Measurements from ENCODE around the gene ANO10.

- TF ChIP-seq CTCF (IDR thresholded peaks at IDR 0.05), result no peak
- no peak for TF ChIP-seq POLR2A (IDR thresholded peaks at IDR 0.05)
Measured at GRCh38 chr3:43522727-43523362, 99.0 kb downstream of the ANO10 start.
